GM12878 (cell line): ENCODE results near the gene SV2B.

Experiments used
- EGR1 ChIP-seq, 2 experiments: IDR thresholded peaks; 1 replicate in 1 of 2; 2 replicates in 1 of 2; pipeline ENCODE4 v1.6.1; 2011 to 2012; ENCODE audit warnings: low read depth in 2 of 2, low read length in 2 of 2, borderline replicate concordance in 1 of 2, mild to moderate bottlenecking in 1 of 2, moderate library complexity in 1 of 2
- GABPA ChIP-seq: IDR thresholded peaks from 2 replicates; pipeline ENCODE4 v1.6.1; 2014; ENCODE audit warnings: antibody characterized with exemption, low read depth, mild to moderate bottlenecking, inconsistent platforms
- HDGF ChIP-seq: fragments of 450-650 bp; IDR thresholded peaks from 2 replicates; pipeline ENCODE4 v1.6.1; 2016; ENCODE audit warnings: antibody characterized with exemption
- JUND ChIP-seq: IDR thresholded peaks from 2 replicates; pipeline ENCODE4 v1.6.1; 2012; ENCODE audit warnings: low read depth, mild to moderate bottlenecking, low read length, improper control_type of control experiment, moderate library complexity
- MYC ChIP-seq: IDR thresholded peaks from 2 replicates; pipeline ENCODE4 v1.6.1; 2011; ENCODE audit warnings: mild to moderate bottlenecking, low read length, moderate library complexity, inconsistent platforms; ENCODE audit not compliant: insufficient read depth, insufficient replicate concordance, insufficient read length, severe bottlenecking
- POLR2A ChIP-seq: IDR thresholded peaks from 2 replicates; pipeline ENCODE4 v1.6.1; 2011; ENCODE audit warnings: low read depth, mild to moderate bottlenecking, low read length
- RAD21 ChIP-seq: IDR thresholded peaks from 2 replicates; pipeline ENCODE4 v1.6.1; 2011; ENCODE audit warnings: mild to moderate bottlenecking, low read depth, low read length, moderate library complexity; ENCODE audit not compliant: insufficient read depth
- SMARCA5 ChIP-seq: fragments of 450-650 bp; IDR thresholded peaks from 2 replicates; pipeline ENCODE4 v1.6.1; 2017; ENCODE audit warnings: mild to moderate bottlenecking
- SRF ChIP-seq, 2 experiments: IDR thresholded peaks; 2 replicates each; pipeline ENCODE4 v1.6.1; 2011; ENCODE audit warnings: low read depth in 2 of 2, low read length in 2 of 2, mild to moderate bottlenecking in 1 of 2, moderate library complexity in 1 of 2
- TAF1 ChIP-seq: IDR thresholded peaks from 2 replicates; pipeline ENCODE4 v1.6.1; 2011; ENCODE audit warnings: mild to moderate bottlenecking, low read depth, low read length, borderline replicate concordance
- TCF12 ChIP-seq: IDR thresholded peaks from 2 replicates; pipeline ENCODE4 v1.6.1; 2011; ENCODE audit warnings: low read depth, mild to moderate bottlenecking, low read length
- YY1 ChIP-seq: IDR thresholded peaks from 2 replicates; pipeline ENCODE4 v1.6.1; 2011; ENCODE audit warnings: low read depth, mild to moderate bottlenecking, low read length
- TF ChIP-seq, protein P1 (sequence below), 3 experiments: IDR thresholded peaks in 2 of 3; conservative IDR thresholded peaks in 1 of 3; 2 replicates each; pipeline ENCODE4 v1.5.1; 2011; ENCODE audit warnings: low read depth in 3 of 3, low read length in 3 of 3, mild to moderate bottlenecking in 3 of 3, control low read depth in 2 of 3, moderate library complexity in 2 of 3, inconsistent platforms in 1 of 3, mixed read lengths in 1 of 3; ENCODE audit not compliant: control insufficient read depth in 2 of 3, insufficient read depth in 1 of 3; ENCODE audit errors: extremely low read depth in 1 of 3
- TF ChIP-seq, protein P2 (sequence below): fragments of 450-650 bp; formaldehyde crosslinking; IDR thresholded peaks from 2 replicates; pipeline ENCODE4 v1.4.0; 2022; ENCODE audit warnings: mild to moderate bottlenecking, moderate library complexity

DNA sequence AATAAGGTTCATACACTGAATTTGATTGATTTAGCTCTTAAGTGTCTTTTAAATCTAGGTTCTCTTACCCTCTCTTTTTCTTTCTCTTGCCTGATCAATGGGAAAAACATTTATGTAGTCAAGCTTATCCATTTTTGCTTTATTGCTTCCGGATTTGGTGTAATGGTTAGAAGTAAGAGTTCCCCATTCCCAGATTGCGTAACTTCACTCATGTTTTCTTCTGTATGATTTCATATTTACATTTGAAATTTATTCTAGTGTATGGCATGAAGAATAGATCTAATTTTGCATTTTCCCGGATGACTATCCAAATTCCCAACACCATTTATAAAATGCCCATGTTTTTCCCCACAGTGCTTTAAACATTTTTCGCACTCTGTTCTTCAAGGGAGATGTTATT, 27.9 kb upstream of the SV2B start:
- TF ChIP-seq TAF1 (no peak), RAD21 (no peak), YY1 (no peak), TCF12 (no peak), SMARCA5 (no peak), HDGF (no peak), MYC (no peak), POLR2A (no peak), SRF (IDR thresholded peaks at IDR 0.05; ENCODE audit: low read depth in 2 of 2, low read length in 2 of 2) (no peak), GABPA (no peak), JUND (no peak), EGR1 (IDR thresholded peaks at IDR 0.05; ENCODE audit: borderline replicate concordance in 1 of 2, low read depth in 2 of 2, low read length in 2 of 2) (no peak)
- TF ChIP-seq, protein P1, sequence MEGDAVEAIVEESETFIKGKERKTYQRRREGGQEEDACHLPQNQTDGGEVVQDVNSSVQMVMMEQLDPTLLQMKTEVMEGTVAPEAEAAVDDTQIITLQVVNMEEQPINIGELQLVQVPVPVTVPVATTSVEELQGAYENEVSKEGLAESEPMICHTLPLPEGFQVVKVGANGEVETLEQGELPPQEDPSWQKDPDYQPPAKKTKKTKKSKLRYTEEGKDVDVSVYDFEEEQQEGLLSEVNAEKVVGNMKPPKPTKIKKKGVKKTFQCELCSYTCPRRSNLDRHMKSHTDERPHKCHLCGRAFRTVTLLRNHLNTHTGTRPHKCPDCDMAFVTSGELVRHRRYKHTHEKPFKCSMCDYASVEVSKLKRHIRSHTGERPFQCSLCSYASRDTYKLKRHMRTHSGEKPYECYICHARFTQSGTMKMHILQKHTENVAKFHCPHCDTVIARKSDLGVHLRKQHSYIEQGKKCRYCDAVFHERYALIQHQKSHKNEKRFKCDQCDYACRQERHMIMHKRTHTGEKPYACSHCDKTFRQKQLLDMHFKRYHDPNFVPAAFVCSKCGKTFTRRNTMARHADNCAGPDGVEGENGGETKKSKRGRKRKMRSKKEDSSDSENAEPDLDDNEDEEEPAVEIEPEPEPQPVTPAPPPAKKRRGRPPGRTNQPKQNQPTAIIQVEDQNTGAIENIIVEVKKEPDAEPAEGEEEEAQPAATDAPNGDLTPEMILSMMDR (IDR thresholded peaks at IDR 0.05 in 2 of 3, conservative IDR thresholded peaks at IDR 0.05 in 1 of 3; ENCODE audit: control insufficient read depth in 2 of 3, extremely low read depth in 1 of 3, insufficient read depth in 1 of 3, low read depth in 3 of 3, low read length in 3 of 3), result no peak
- TF ChIP-seq, protein P2, sequence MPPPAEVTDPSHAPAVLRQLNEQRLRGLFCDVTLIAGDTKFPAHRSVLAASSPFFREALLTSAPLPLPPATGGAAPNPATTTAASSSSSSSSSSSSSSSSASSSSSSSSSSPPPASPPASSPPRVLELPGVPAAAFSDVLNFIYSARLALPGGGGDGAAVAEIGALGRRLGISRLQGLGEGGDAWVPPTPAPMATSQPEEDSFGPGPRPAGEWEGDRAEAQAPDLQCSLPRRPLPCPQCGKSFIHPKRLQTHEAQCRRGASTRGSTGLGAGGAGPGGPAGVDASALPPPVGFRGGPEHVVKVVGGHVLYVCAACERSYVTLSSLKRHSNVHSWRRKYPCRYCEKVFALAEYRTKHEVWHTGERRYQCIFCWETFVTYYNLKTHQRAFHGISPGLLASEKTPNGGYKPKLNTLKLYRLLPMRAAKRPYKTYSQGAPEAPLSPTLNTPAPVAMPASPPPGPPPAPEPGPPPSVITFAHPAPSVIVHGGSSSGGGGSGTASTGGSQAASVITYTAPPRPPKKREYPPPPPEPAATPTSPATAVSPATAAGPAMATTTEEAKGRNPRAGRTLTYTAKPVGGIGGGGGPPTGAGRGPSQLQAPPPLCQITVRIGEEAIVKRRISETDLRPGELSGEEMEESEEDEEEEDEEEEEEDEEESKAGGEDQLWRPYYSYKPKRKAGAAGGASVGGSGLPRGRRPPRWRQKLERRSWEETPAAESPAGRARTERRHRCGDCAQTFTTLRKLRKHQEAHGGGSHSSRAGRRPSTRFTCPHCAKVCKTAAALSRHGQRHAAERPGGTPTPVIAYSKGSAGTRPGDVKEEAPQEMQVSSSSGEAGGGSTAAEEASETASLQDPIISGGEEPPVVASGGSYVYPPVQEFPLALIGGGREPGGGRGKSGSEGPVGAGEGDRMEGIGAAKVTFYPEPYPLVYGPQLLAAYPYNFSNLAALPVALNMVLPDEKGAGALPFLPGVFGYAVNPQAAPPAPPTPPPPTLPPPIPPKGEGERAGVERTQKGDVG (CRISPR knock-in tag), result no peak
